GM08714 (cell line): ENCODE measurements around the gene ALPK3.

Source experiments
- H3K4me3 ChIP-seq: fragments of 200-500 bp; sonication (Bioruptor generic); 2 replicates; pipeline ENCODE4 v1.5.1; 2014; ENCODE audit warnings: mild to moderate bottlenecking, low read length, inconsistent platforms
- ZNF274 ChIP-seq: IDR thresholded peaks from 2 replicates; pipeline ENCODE4 v1.6.1; 2012; ENCODE audit warnings: mild to moderate bottlenecking, low read depth, low read length

The ALPK3 gene

DNA sequence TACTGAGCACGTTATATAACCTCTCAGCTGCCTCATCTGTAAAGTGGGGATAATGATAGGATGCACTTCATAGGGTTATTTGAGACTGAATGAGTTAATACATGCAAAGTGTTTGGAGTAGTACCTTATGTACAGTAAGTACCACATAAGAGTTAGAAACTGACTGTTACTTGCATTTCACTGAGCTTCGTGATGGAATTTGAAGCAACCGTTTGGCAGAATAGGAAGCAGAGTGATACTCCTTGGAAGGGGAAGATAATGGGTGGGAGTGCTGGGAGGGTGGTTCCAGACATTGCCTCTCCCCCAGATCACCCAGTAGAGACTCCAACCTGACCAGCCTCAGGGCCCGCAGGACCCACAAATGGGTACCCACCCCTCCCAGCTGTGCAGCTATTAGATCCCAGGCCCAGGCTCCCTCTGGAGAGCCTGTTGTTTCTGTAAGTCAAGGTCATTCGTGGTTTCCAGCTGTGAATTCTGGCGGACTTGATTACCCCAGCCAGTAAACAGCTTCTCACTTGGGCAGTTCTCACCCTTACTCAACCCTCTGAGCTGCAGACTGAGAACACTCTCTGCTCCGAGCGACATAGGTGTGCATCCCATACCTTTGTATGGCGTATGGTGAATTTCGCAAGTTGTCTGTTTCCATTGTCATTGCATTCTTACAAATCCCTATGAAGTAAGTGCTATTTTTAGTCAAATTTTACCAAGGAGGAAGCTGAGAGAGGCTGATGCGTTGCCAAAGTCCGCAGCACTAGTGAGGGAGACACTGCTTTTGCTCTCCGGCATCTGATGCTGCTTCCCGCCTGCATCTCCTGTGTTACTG, 11.1 kb downstream of the ALPK3 start:
- H3K4me3 ChIP-seq: no peak overlapping the region
- no peak for TF ChIP-seq ZNF274

DNA sequence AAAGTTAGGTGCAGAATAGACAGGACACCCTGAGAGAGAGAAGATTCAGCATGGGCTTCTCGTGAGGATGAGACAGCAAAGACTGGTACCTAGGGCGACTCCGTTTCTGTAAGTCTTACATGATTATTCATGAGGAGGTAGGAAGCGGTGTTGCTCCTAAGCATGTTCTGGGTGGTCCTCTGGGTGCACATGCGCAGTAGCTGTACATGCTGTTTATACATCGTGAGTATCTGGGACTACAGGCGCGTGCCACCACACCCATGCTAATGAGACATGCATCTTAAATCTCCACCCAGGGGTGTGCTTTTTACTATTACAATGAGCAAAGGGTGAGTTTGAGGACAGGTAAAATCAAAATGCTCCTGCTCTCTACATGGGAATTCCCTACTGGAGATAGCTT, 12.3 kb downstream of the ALPK3 start:
- H3K4me3 ChIP-seq: no peak overlapping the region
- TF ChIP-seq ZNF274: no peak

DNA sequence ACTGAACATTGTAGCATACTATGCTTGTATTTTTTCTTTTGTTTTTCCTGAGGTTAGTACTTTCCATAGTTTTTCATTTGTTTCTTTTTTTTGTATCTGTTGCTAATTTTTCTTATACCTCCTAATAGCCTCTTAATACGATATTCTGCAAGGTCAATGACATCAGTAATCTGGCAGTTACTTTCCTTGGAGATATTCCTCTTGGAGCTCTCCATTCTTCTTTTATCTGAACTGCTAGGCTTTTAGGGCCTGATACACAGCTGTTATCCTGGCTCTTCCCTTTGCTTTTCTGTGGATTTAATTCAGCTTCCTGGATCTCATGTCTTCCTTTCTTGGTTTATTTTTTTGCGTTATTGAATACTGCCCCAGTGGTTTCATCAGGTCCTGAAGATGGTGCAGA, 12.9 kb downstream of the ALPK3 start:
- no peak for TF ChIP-seq ZNF274
- no peak overlapping the region for H3K4me3 ChIP-seq

DNA sequence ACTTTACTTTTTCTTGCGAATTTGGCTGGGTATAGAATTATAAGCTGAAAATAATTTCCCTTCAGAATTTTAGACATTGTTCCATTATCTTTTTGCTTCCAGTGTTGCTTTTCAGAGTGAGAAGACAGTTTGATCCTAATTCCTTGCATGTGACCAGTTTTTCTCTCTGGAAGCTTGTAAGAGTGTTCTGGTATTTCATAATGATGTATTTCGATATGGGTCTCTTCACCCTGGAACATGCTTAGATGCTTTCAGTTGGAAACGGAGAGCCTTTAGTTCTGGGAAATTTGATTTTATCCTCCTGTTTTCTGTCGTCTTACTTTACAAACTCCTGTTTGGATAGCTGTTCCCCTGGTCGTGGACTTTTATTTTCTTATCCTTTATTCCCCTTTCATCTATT, 13.9 kb downstream of the ALPK3 start:
- H3K4me3 ChIP-seq: no peak overlapping the region
- TF ChIP-seq ZNF274: no peak

DNA sequence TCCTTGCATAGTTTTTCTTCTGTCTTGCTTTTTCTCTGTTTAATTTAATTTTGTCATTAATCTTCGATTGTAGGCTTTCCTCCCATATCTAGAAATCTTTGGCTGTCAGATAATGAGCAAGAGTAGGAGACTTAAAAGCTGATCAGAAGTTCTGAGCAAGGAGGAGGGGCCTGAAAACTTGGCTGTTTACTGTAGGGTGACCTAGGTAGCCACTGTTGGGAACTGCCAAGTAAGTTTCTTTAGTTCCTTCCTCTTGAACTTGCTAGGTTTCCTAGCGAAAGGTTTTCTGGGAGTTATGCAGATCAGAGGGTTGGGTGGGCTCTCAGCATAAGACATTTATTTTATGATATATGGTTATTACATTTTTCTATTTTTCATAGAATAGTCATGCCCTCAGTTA, 14.5 kb downstream of the ALPK3 start:
- no peak for TF ChIP-seq ZNF274
- no peak overlapping the region for H3K4me3 ChIP-seq

DNA sequence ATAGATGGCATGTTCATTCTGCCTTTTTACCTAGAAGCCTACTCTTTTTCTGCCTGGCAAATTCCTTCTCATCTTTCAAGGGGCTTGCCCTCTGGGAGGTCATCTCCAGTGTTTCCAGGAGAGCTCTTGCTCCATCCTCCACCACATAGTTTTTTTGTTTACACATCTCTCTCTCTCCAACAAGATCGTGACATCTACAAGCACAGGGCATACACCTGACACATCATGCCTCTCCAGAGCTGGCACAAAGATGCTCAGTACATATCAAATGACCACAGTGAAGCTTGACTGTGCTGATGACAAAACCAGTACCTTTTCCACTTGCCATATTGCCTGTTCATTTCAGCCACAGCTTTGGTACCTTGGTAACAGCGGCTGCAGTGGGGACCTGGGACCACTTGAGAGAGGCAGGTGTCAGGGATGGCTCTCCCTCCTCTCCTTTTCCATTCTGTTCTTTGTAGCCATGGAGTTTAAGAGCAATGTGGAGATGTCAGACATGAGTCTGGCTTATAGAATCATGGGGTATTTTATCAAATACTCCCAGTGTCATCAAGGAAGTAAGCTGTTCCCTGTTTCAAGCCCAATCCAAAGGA, 15.4 kb downstream of the ALPK3 start:
- no peak for TF ChIP-seq ZNF274
- H3K4me3 ChIP-seq: no peak overlapping the region

DNA sequence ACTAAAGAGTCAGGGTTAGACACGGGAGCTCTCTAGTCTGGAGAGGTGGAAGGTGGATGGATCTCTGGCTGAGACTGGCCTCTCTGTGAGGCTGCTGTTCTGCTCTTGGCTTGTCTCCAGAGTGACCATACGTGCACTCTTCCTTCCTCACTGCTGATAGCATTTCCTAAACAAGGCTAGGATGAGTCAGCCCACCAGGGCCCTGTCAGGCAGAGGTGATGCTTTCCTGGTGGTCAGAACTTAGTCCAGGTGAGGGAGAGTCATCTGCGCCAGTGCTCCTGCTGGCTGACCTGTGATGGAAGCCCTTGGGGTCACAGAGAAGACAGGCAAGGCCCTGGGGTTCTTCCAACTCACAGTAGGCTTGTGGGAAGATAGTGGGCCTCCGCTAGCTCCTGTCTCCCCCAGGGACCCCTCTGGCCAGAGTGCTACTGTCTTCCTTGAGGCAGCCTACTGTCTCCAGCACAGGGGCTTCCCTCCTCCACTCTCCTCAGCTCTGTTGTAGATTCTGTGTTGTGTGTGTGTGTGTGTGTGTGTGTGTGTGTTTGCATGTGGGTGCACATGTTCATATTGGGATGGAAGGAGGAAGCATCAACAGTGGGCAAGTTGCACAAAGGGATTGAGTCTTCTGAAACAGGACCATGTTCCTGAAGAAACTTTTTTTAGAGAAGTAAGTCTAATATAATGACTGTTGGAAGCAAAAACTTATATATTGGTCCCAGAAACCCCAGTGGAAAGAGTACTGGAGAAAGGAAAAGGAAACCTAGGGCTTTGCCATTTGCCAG, 16.5 kb downstream of the ALPK3 start:
- no peak overlapping the region for H3K4me3 ChIP-seq
- TF ChIP-seq ZNF274: no peak

DNA sequence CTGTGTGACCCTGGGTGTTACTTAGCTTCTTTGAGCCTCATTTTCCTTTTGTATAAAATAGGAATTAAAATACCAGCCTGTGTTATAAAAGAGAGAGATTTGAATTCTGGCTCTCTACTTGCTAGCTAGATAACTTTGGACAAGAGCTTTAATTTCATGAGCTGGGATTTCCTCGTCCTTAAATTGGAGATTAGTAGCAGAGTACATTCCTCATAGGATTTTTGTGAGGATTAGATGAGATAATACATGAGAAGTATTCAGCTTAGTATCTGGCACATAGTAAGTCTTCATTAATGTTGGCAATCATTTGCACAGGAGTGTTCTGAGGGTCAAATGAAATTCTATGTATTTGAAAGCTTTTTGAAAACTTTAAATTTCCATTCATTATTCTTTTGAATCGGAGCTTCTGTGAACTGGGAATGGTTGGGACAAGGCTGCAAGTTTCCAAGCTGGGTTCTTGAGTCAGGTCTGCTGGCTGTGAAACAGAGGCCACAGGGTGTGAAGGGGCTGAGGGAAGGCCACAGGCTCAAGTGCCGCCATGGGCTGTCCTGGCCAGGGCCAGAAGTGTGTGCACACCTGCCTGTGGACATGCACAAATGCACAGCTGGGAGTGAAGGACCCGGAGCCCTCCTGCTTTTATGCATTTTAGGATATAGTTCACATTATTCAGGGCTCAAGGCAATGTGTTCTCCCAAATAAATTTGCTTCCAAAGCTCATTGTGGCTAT, 17.2 kb downstream of the ALPK3 start:
- H3K4me3 ChIP-seq: no peak overlapping the region
- TF ChIP-seq ZNF274: no peak

DNA sequence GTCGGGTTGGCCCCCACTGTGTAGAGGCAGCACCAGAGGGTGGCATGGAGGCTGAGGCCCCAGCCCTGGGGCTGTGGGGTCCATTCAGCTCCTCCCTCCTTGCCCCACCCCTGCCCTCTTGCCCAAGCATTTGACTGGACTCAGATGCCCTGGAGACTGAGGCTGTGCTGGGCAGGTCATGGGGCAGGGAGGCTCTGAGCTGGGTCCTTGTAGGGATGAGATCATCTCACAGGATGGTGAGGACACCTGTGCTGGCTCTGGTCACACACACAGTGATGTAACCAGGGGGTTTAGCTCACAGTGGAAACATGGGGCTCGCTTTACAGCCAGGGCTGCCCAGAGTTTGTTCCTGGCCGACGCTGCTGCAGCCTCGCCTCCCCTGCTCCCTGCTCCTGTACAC, 17.8 kb downstream of the ALPK3 start:
- TF ChIP-seq ZNF274: no peak
- no peak overlapping the region for H3K4me3 ChIP-seq

DNA sequence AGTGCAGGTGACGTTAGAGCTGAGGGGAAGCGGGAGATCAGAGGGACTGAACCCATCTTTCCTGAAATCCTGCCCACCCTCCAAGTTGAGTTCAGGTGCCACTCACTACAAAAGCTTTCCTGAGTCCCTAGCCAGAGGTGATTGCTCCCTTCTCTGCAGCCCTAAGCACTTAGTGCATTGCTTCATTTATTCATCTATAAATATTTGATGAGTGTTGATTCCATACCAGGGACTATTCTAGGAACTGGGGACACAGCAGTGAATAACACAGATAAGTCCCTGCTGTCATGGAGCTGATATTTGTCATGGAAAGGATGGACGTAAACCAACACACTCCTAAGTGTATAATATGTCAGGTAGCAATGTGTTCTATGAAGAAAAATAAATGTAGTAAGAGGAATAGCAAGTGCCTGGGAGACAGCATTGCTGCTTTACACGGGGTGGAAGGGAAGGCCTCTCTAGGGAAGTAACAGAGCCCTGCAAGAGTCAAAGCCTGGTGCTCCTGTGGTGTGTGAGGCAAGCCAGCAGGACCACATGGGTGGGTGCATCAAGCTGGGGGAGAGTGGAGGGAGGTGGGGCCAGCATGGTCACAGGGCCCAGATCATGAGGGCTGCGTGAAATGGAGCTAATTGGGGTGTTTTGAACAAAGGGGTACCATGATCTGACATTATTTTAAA, 18.6 kb downstream of the ALPK3 start:
- no peak overlapping the region for H3K4me3 ChIP-seq
- TF ChIP-seq ZNF274: no peak

DNA sequence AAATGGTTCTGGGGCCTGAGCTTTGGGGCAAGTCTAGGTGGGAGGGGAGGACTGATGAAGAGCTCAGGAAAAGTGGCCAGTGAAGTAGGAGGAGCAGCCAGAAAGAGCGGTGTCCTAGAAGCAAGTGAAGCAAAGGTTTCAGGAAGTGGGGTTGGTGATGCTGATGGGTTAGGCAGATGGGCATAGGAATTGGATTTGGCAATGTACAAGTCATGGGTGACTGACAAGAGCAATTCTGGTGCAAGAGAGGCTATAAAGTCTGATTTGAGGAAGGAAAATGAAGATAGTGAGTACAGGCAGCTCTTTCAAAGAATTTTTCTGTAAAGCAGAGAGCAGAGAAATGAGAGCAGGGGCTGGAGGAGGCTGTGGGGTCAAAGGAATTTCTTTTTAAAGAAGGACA, 19.7 kb downstream of the ALPK3 start:
- no peak overlapping the region for H3K4me3 ChIP-seq
- TF ChIP-seq ZNF274: no peak

DNA sequence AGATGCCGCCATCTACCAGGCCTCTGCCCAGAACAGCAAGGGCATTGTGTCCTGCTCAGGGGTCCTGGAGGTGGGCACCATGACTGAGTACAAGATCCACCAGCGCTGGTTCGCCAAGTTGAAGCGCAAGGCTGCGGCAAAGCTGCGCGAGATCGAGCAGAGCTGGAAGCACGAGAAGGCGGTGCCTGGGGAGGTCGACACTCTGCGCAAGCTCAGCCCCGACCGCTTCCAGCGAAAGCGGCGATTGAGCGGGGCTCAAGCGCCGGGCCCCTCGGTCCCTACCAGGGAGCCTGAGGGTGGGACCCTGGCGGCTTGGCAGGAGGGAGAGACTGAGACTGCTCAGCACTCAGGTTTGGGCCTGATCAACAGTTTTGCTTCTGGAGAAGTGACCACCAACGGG, 22.6 kb downstream of the ALPK3 start:
- no peak for TF ChIP-seq ZNF274
- no peak overlapping the region for H3K4me3 ChIP-seq

DNA sequence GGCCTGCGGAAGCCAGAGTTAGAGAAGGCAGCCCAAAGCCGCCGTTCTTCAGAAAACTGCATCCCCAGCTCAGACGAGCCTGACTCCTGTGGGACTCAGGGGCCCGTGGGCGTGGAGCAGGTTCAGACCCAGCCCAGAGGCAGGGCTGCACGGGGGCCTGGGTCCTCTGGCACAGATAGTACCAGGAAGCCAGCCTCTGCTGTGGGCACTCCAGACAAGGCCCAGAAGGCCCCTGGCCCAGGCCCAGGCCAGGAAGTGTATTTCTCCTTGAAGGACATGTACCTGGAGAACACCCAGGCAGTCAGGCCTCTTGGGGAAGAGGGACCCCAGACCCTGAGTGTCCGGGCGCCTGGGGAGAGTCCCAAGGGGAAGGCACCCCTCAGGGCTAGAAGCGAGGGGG, 23.1 kb downstream of the ALPK3 start:
- no peak overlapping the region for H3K4me3 ChIP-seq
- TF ChIP-seq ZNF274: no peak
